GM12872 (cell line): Measurements from ENCODE around the gene MYT1.

ENCODE experiments used
- TF ChIP-seq, protein P1 (sequence below): IDR thresholded peaks from 3 replicates; pipeline ENCODE4 v1.5.1; 2011; ENCODE audit warnings: low read depth, mild to moderate bottlenecking, low read length, moderate library complexity; ENCODE audit not compliant: insufficient read depth

Gene MYT1

GRCh38 chr20:64165866-64166600, 1.8 kb downstream of the MYT1 start:
- TF ChIP-seq, protein P1, sequence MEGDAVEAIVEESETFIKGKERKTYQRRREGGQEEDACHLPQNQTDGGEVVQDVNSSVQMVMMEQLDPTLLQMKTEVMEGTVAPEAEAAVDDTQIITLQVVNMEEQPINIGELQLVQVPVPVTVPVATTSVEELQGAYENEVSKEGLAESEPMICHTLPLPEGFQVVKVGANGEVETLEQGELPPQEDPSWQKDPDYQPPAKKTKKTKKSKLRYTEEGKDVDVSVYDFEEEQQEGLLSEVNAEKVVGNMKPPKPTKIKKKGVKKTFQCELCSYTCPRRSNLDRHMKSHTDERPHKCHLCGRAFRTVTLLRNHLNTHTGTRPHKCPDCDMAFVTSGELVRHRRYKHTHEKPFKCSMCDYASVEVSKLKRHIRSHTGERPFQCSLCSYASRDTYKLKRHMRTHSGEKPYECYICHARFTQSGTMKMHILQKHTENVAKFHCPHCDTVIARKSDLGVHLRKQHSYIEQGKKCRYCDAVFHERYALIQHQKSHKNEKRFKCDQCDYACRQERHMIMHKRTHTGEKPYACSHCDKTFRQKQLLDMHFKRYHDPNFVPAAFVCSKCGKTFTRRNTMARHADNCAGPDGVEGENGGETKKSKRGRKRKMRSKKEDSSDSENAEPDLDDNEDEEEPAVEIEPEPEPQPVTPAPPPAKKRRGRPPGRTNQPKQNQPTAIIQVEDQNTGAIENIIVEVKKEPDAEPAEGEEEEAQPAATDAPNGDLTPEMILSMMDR, result no peak

- TF ChIP-seq, protein P1, result no peak
Measured at GRCh38 chr20:64166721-64167615, 2.7 kb downstream of the MYT1 start.

GRCh38 chr20:64167676-64168075, 3.4 kb downstream of the MYT1 start:
- TF ChIP-seq, protein P1, result no peak

DNA sequence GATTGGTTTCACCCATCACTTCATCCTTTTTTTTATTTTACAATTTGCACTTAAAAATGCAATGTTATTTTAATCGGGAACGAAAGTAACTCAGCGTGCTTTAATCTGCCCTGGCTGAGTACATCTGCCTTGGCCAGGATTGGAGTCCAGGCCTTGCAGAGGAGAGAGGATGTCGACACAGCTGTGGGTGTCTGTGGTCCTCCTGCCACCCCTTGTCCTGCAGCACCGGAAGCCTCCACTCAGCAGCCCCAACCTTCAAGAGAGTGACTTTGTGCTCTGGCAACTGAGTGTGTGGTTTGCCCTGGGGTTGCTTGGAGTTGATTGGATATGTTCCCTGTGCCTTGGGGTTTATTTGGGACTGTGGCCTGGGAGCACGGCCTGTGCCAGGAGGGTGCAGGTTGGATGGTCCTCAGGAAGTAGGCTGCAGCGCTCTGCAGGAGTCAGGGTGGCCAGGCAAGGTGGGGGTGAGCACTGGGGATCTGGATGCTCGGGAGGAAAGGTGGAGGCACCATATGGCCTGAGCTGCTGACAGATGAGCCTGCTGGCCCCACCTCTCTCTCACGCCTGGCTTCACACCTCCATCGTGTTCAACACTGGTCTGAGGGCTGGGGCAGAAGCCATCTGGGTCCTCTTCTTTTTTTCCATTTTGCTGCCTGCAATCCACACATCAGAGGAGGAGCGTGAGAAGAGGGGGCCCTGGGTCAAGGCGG, 4.3 kb downstream of the MYT1 start:
- TF ChIP-seq, protein P1, result no peak

DNA sequence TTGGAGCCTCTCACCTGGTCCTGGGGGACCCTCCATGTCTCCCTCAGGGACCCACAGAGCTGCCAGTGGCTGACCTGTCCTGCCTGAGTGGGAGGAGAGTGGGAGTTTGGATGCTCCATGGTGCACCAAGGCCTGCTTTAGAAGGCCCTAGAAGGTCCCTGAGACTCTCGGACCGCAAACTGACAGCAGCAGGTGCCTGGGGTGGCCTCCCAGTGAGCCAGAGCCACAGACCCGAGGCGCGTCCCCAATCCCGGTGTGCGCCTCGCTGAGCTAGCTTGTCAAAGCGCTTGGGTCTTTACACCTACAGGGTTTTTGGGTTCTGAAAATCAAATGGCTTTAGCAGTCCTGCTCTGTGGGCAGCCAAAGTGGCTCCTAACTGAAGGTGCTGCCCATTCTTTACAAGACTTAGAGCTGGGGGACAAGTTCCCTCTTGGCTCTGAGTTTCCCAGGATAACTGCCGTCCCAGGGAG, 4.9 kb downstream of the MYT1 start:
- TF ChIP-seq, protein P1, result no peak

- TF ChIP-seq, protein P1, result no peak
Measured at GRCh38 chr20:64171211-64171610, 7.0 kb downstream of the MYT1 start.

DNA sequence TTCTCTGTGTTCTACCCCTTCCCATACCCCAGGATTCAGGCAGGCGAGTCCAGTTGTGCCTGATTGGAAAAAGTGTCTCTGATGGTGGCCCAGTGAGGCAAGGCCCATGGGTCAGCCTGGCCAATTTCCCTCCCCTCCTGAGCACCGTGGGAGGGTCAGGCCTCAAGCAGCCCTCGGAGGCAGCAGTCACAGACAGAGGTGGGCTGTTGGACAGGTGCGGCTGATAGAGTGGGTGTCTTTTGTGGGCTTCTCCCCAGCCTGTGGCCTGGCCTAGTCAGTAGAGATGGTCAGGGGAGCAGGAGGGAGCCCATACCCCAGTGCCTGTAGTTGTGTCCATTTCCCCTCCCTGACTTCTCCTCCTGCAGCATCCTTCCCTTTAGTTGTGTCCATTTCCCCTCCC, 8.9 kb downstream of the MYT1 start:
- TF ChIP-seq, protein P1, result no peak
